Measurements from ENCODE around the gene PGA3. TPM values are rescaled to one million over a fixed set of nuclear protein-coding genes. Genes with fewer than 3 reads are reported as not detected.
"Not testable (repeated sequence)": the region's sequence is repeated elsewhere in the genome, so short reads cannot be mapped to it uniquely, and the experiment has no call there.

The PGA3 gene
- total and polyA plus RNA-seq, 7 donors = 0.29 to 1.1 (median 0.97) TPM; not detected in 3

DNA sequence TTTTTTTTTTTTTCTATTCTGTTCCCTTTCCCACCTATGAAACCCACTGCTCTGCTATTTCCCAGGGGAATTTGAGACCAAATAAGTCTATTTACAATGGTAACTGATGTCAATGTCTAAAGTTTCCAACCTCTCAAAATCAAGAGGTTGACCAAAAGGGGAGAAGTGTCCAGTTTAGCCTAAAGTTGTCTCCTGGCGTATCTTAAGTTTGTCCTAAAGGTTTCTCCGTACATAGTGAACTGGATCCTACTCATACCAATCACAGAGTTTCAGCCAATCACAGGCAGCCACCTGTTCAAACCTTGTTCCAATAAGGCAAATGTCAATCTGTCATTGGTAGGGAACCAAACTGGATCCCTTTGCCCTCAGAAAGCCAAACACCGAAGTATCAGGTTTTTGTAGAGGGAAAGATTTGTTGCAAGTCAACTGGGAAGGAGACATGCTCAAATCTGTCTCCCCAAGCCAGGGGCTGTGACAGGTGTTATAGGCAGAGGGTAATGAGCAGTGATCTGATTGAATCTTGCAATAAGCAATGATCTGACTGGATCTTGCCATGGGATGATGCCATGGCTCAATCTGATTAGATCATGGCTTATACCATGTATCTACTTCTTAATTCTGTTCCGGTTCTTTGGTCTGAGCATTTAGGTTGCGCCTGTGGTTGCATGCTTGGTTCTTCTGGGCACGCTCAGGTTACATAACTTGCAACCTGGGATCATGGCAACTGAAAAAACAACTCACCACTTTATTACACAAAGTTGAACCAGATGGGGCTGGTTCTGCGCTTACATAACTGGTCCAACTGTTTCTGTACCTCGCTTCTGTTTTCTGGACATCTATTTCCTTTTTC lies 41.0 kb upstream of the PGA3 start:
- TF ChIP-seq, protein P1, sequence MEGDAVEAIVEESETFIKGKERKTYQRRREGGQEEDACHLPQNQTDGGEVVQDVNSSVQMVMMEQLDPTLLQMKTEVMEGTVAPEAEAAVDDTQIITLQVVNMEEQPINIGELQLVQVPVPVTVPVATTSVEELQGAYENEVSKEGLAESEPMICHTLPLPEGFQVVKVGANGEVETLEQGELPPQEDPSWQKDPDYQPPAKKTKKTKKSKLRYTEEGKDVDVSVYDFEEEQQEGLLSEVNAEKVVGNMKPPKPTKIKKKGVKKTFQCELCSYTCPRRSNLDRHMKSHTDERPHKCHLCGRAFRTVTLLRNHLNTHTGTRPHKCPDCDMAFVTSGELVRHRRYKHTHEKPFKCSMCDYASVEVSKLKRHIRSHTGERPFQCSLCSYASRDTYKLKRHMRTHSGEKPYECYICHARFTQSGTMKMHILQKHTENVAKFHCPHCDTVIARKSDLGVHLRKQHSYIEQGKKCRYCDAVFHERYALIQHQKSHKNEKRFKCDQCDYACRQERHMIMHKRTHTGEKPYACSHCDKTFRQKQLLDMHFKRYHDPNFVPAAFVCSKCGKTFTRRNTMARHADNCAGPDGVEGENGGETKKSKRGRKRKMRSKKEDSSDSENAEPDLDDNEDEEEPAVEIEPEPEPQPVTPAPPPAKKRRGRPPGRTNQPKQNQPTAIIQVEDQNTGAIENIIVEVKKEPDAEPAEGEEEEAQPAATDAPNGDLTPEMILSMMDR (IDR thresholded peaks at IDR 0.05) = no peak
- intact Hi-C loops (cut with DNase I) = loop anchor here in 1 of 2 donors (10.0 kb wide), 1 partner anchor 318 kb away; the partner anchor contains the start of gene CCDC86
- Histone ChIP-seq H3K9me3 (no peaks in the 10 kb centered on the region), H3K4me1 (peaks cover 35% of the 10 kb centered on the region), H3K36me3 (ENCODE audit: insufficient read depth in 1 of 2, low read depth in 1 of 2) (no peaks in the 10 kb centered on the region), H3K27ac (peak overlapping the region; percentile 98), H3K27me3 (ENCODE audit: insufficient read depth in 3 of 3, low read length in 2 of 3) (no peaks in the 10 kb centered on the region), H3K4me3 (peak overlapping the region; percentile 90)
- WGBS, 3 donors = 61 to 66% (median 64%) methylated on average over 8 of the region's 8 CpGs
- ATAC-seq (peak; percentile 37 to 66 (median 47)), DNase-seq (no peak)

DNA sequence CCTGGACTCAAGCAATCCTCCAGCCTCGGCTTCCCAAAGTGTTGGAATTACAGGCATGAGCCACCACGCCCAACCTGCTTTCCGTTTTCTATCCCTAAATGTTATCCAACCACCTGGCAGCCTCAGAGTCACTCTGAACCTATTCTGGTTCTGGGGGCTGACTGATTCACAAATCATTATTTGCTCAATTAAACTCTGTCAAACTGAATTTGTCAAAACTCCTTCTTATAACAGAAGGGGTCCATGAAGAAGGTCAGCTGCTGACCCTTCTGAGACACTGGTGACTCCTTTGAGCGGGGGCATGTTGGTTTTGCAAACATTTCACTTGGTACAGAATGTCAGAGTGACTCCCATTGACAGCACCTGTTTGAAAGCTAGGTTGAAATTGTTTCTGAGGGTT lies 40.3 kb upstream of the PGA3 start:
- intact Hi-C loops (cut with DNase I) = loop anchor here in 1 of 2 donors (10.0 kb wide), 1 partner anchor 318 kb away; the partner anchor contains the start of gene CCDC86
- DNase-seq (no peak), ATAC-seq (no peak)
- Histone ChIP-seq H3K4me3 (no peak overlapping the region), H3K4me1 (peaks cover 32% of the 10 kb centered on the region), H3K27ac (no peak overlapping the region), H3K27me3 (ENCODE audit: insufficient read depth in 3 of 3, low read length in 2 of 3) (no peaks in the 10 kb centered on the region), H3K36me3 (ENCODE audit: insufficient read depth in 1 of 2, low read depth in 1 of 2) (no peaks in the 10 kb centered on the region), H3K9me3 (no peaks in the 10 kb centered on the region)
- TF ChIP-seq, protein P1 (IDR thresholded peaks at IDR 0.05) = no peak
- WGBS, 3 donors = 88 to 89% (median 88%) methylated on average over 4 of the region's 4 CpGs

DNA sequence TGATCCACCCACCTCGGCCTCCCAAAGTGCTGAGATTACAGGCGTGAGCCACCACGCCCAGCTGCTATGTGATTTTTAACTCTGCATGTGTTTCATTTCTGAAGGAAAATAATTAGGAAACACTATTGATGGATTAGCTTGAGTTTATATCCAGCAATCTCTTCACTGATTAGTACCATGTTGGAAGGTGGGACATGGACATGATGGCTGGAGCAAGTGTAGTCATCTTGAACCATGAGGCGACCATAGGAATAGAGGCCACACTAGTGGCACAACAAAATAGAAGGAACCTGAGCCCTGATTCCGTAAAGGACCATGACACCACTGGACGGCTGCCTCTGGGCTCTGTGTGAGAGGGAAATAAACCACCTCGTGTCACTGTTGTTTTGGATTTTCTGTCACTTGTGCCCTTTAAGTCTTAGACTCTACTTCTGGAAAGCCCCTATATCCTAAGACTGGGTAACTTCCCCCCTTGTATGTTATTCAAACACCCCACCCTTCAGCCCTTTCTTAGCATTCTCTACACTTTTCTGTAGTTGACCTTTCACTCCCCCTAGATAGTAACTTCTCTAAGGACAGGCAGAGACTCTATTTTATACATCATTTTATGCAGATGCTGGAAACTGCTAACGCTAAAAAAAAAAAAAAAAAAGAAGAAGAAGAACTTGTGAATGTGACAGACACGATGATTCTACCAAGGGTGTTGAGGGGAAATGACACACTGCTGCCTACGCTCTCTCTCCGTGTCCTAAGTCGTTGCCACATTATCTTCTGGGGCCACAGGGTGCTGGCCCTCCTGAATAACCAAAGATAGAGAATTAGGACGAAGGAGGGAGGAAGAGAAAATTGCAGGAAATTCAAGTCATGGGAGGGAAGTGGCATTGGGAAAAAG lies 39.4 kb upstream of the PGA3 start:
- no peaks in the 10 kb centered on the region for H3K9me3 ChIP-seq
- H3K4me3 ChIP-seq = no peak overlapping the region
- TF ChIP-seq, protein P1 (IDR thresholded peaks at IDR 0.05) = no peak
- no peak overlapping the region for H3K27ac ChIP-seq
- 84 to 87% (median 84%) methylated on average over 13 of the region's 13 CpGs for WGBS, 3 donors
- no peaks in the 10 kb centered on the region for H3K36me3 ChIP-seq (ENCODE audit: insufficient read depth in 1 of 2, low read depth in 1 of 2)
- H3K27me3 ChIP-seq (ENCODE audit: insufficient read depth in 3 of 3, low read length in 2 of 3) = no peaks in the 10 kb centered on the region
- DNase-seq (no peak), ATAC-seq (no peak)
- intact Hi-C loops (cut with DNase I) = loop anchor here in 1 of 2 donors (10.0 kb wide), 1 partner anchor 319 kb away; the partner anchor contains the start of gene CCDC86
- H3K4me1 ChIP-seq = peaks cover 22% of the 10 kb centered on the region

DNA sequence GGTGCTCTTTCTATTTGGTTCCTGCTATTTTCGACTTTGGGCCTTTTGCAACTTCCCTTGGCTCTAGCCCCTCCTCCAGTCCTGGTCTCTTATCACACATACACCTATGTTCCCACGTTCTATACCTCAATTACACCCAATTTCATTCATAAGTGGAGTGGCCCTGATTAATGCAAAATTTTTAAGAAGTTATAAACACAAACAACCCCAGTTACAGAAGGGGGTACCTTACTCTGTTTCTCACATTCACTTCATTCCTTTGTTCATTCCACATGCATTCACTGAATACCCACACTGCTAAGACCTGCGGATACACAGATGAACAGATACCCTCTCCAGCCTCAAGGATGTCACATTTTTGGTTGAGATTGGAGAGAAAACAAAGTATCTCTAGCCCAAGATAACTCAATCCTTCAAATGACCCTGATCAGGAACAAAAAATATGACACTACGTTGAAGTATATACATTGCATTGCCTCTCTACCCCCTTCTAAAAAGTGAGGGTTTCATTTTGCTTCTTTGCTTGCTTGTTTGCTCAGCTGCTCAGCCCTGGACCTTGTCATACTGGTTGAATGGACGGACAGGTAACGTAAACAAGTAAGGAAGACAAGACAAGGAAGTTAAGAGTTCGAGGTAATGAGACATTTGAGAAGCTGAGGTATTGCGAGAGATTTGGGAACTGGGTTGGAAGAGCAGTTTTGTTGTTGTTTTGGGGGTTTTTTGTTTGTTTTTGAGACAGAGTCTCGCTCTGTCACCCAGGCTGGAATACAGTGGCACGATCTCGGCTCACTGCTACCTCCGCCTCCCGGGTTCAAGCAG lies 38.5 kb upstream of the PGA3 start:
- Histone ChIP-seq H3K27me3 (ENCODE audit: insufficient read depth in 3 of 3, low read length in 2 of 3) (no peaks in the 10 kb centered on the region), H3K27ac (no peak overlapping the region), H3K36me3 (ENCODE audit: insufficient read depth in 1 of 2, low read depth in 1 of 2) (no peaks in the 10 kb centered on the region), H3K4me3 (no peak overlapping the region), H3K9me3 (no peaks in the 10 kb centered on the region), H3K4me1 (peaks cover 16% of the 10 kb centered on the region)
- intact Hi-C loops (cut with DNase I) = loop anchor here in 1 of 2 donors (10.0 kb wide), 1 partner anchor 320 kb away; the partner anchor contains the start of gene CCDC86
- ATAC-seq (no peak), DNase-seq (no peak)
- TF ChIP-seq, protein P1 (IDR thresholded peaks at IDR 0.05) = no peak
- WGBS, 3 donors = 80 to 90% (median 84%) methylated on average over 13 of the region's 13 CpGs

DNA sequence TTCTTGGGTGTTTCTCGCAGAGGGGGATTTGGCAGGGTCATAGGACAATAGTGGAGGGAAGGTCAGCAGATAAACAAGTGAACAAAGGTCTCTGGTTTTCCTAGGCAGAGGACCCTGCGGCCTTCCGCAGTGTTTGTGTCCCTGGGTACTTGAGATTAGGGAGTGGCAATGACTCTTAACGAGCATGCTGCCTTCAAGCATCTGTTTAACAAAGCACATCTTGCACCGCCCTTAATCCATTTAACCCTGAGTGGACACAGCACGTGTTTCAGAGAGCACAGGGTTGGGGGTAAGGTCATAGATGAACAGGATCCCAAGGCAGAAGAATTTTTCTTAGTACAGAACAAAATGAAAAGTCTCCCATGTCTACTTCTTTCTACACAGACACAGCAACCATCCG lies 37.5 kb upstream of the PGA3 start:
- not testable (repeated sequence) for DNase-seq; H3K27me3 ChIP-seq (ENCODE audit: insufficient read depth in 3 of 3, low read length in 2 of 3); H3K9me3 ChIP-seq; H3K4me1 ChIP-seq; H3K4me3 ChIP-seq; H3K27ac ChIP-seq; H3K36me3 ChIP-seq (ENCODE audit: insufficient read depth in 1 of 2, low read depth in 1 of 2); ATAC-seq
- intact Hi-C loops (cut with DNase I) = loop anchor here in 1 of 2 donors (10.0 kb wide), 1 partner anchor 321 kb away; the partner anchor contains the start of gene CCDC86
- 54 to 67% (median 60%) methylated on average over 1 to 3 of the region's 7 CpGs for WGBS, 3 donors

DNA sequence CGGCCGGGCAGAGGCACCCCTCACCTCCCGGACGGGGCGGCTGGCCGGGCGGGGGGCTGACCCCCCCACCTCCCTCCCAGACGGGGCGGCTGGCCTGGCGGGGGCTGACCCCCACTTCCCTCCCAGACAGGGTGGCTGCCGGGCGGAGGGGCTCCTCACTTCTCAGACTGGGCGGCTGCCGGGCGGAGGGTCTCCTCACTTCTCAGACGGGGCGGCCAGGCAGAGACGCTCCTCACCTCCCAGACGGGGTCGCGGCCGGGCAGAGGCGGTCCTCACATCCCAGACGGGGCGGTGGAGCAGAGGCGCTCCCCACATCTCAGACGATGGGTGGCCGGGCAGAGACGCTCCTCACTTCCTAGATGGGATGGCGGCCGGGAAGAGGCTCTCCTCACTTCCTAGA lies 37.0 kb upstream of the PGA3 start:
- DNase-seq = not testable (repeated sequence)

More for the DNA sequence above, 37.0 kb upstream of the PGA3 start:
- H3K27me3 ChIP-seq (ENCODE audit: insufficient read depth in 3 of 3, low read length in 2 of 3); ATAC-seq; H3K36me3 ChIP-seq (ENCODE audit: insufficient read depth in 1 of 2, low read depth in 1 of 2); H3K27ac ChIP-seq; H3K4me3 ChIP-seq; H3K4me1 ChIP-seq; H3K9me3 ChIP-seq: not testable (repeated sequence)
- 91 to 100% (median 92%) methylated on average over 7 to 24 of the region's 31 CpGs for WGBS, 3 donors
- intact Hi-C loops (cut with DNase I) = loop anchor here in 1 of 2 donors (10.0 kb wide), 1 partner anchor 322 kb away; the partner anchor contains the start of gene CCDC86

Measured in psoas muscle (tissue), 8 donors.